ENCODE data around the gene OXT.

DNA sequence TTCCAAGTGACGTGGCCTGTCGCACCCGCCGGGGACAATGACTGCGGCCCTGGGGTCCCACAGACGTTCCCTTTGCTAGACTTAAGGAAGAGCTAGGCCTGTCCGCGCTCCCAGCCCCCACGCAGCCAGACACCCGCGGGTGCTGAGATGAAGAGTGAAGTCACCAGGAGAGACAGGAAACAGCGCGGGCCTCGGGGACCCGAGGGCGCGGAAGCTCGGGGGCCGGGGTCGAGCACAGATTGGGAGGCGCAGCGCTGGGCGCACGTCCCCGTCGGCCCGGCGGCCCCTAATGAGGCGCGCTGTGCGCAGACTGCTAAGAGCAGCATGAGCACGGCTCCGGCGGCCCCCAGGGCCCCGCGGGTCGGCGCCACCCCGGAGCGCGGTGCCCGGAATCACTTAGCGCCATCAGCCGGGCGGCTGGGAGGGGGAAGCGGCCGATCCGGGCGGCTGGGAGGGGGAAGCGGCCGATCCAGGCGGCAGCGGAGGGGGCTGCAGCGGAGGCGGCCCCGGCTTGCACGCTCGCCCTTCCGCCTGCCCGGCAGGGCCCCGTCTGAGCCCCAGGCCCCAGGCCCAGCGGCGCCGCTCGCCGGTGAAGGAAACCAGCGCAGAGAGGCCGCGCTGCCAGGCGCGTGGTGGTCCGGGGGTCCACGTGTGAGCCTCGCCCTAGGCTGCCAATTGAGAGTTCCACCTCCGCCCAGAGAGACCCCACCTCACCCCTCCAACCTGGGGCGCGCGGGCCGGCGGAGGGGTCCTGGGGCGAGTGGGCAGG, 21.4 kb downstream of the OXT start:
- TF ChIP-seq, protein P1, sequence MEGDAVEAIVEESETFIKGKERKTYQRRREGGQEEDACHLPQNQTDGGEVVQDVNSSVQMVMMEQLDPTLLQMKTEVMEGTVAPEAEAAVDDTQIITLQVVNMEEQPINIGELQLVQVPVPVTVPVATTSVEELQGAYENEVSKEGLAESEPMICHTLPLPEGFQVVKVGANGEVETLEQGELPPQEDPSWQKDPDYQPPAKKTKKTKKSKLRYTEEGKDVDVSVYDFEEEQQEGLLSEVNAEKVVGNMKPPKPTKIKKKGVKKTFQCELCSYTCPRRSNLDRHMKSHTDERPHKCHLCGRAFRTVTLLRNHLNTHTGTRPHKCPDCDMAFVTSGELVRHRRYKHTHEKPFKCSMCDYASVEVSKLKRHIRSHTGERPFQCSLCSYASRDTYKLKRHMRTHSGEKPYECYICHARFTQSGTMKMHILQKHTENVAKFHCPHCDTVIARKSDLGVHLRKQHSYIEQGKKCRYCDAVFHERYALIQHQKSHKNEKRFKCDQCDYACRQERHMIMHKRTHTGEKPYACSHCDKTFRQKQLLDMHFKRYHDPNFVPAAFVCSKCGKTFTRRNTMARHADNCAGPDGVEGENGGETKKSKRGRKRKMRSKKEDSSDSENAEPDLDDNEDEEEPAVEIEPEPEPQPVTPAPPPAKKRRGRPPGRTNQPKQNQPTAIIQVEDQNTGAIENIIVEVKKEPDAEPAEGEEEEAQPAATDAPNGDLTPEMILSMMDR (conservative IDR thresholded peaks at IDR 0.05; ENCODE audit: low read length), result no peak
- no peak for TF ChIP-seq EZH2phosphoT487 (IDR thresholded peaks at IDR 0.05; ENCODE audit: borderline replicate concordance, low read depth, low read length)
